HL-60 (cell line): ENCODE measurements around the gene AKAP12.

Source experiments
- DNase-seq, 2 experiments: peaks; one replicate each; pipeline ENCODE4 v3.0.0-alpha.2; 2010 to 2020; ENCODE audit warnings: low read depth in 1 of 2, low spot score in 1 of 2
- H3K27ac ChIP-seq: fragments of 250-450 bp; sonication (Bioruptor Pico); replicated peaks from 2 replicates; pipeline ENCODE4 v1.5.1; 2020; ENCODE audit warnings: mild to moderate bottlenecking, moderate library complexity
- H3K27me3 ChIP-seq: fragments of 250-450 bp; sonication (Bioruptor Pico); 2 replicates; pipeline ENCODE4 v1.5.1; 2021; ENCODE audit warnings: mild to moderate bottlenecking, moderate library complexity; ENCODE audit not compliant: insufficient read depth, poor library complexity, severe bottlenecking
- H3K4me3 ChIP-seq: replicated peaks from 2 replicates; pipeline ENCODE4 v1.5.1; 2011; ENCODE audit warnings: mild to moderate bottlenecking, control low read depth, low read length; ENCODE audit not compliant: insufficient read depth
- CTCF ChIP-seq: IDR thresholded peaks from one replicate; pipeline ENCODE4 v1.5.1; 2011; ENCODE audit warnings: low read length, control low read depth, inconsistent platforms; ENCODE audit not compliant: insufficient read depth
- GABPA ChIP-seq: IDR thresholded peaks from 2 replicates; pipeline ENCODE4 v1.6.1; 2012; ENCODE audit warnings: low read depth
- POLR2AphosphoS5 ChIP-seq: IDR thresholded peaks from 2 replicates; pipeline ENCODE4 v1.6.1; 2012; ENCODE audit warnings: low read depth
- REST ChIP-seq: IDR thresholded peaks from 2 replicates; pipeline ENCODE4 v1.6.1; 2012; ENCODE audit warnings: low read depth; ENCODE audit not compliant: insufficient replicate concordance
- SPI1 ChIP-seq: IDR thresholded peaks from 2 replicates; pipeline ENCODE4 v1.6.1; 2012; ENCODE audit warnings: low read depth, mild to moderate bottlenecking, borderline replicate concordance

Gene AKAP12

GRCh38 chr6:151228788-151229400 lies 10.9 kb upstream of the AKAP12 start:
- DNase-seq: no peak
- TF ChIP-seq GABPA: no peak
- no peak for TF ChIP-seq SPI1
- TF ChIP-seq POLR2AphosphoS5: no peak
- no peak for TF ChIP-seq REST
- TF ChIP-seq CTCF: no peak
- Histone ChIP-seq H3K27ac (no peak overlapping the region), H3K27me3 (peaks cover 6% of the 10 kb centered on the region), H3K4me3 (no peak overlapping the region)

- no peak overlapping the region for H3K4me3 ChIP-seq
- peaks cover 6% of the 10 kb centered on the region for H3K27me3 ChIP-seq
- H3K27ac ChIP-seq: no peak overlapping the region
- DNase-seq: no peak
- TF ChIP-seq CTCF (no peak), REST (no peak), POLR2AphosphoS5 (no peak), SPI1 (no peak), GABPA (no peak)
Observed at GRCh38 chr6:151229401-151230276, 10.1 kb upstream of the AKAP12 start.

- Histone ChIP-seq H3K27me3 (peaks cover 6% of the 10 kb centered on the region), H3K4me3 (no peak overlapping the region), H3K27ac (no peak overlapping the region)
- DNase-seq: no peak
- TF ChIP-seq GABPA (no peak), CTCF (no peak), REST (no peak), SPI1 (no peak), POLR2AphosphoS5 (no peak)
Observed at GRCh38 chr6:151230277-151230577, 9.5 kb upstream of the AKAP12 start.
